Measurements from ENCODE around the gene TMED4. TPM values are rescaled to one million over a fixed set of nuclear protein-coding genes. Genes with fewer than 3 reads are reported as not detected.
"Not testable (repeated sequence)": the region's sequence is repeated elsewhere in the genome, so short reads cannot be mapped to it uniquely, and the experiment has no call there.

Gene TMED4
- total and polyA plus RNA-seq, 2 donors (not counting 1 experiment from before 2014, with no cell fraction given), result 84.1 to 102 TPM

GRCh38 chr7:44555350-44555749 lies 26.7 kb downstream of the TMED4 start:
- H3K36me3 ChIP-seq (replicated peaks in 1 of 2; ENCODE audit: control extremely low read depth in 1 of 2, control insufficient read depth in 1 of 2, extremely low read depth in 1 of 2, insufficient read depth in 2 of 2, low read length in 1 of 2), result no peaks in the 10 kb centered on the region
- H2AFZ ChIP-seq (ENCODE audit: insufficient read depth, low read depth, low read length, poor library complexity, severe bottlenecking), result no peak overlapping the region
- H3K27me3 Mint-ChIP-seq, result peaks cover 3% of the 10 kb centered on the region
- ChIA-PET CTCF (interaction anchor here (1.4 kb wide), 1 partner anchor 10 kb away, joined by 4 read pairs; no protein-coding TSS in a partner anchor), POLR2A (no interaction called here)
- TF ChIP-seq, protein P1, sequence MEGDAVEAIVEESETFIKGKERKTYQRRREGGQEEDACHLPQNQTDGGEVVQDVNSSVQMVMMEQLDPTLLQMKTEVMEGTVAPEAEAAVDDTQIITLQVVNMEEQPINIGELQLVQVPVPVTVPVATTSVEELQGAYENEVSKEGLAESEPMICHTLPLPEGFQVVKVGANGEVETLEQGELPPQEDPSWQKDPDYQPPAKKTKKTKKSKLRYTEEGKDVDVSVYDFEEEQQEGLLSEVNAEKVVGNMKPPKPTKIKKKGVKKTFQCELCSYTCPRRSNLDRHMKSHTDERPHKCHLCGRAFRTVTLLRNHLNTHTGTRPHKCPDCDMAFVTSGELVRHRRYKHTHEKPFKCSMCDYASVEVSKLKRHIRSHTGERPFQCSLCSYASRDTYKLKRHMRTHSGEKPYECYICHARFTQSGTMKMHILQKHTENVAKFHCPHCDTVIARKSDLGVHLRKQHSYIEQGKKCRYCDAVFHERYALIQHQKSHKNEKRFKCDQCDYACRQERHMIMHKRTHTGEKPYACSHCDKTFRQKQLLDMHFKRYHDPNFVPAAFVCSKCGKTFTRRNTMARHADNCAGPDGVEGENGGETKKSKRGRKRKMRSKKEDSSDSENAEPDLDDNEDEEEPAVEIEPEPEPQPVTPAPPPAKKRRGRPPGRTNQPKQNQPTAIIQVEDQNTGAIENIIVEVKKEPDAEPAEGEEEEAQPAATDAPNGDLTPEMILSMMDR (IDR thresholded peaks at IDR 0.05), result no peak
- no peak for TF ChIP-seq EZH2 (IDR thresholded peaks at IDR 0.05; ENCODE audit: borderline replicate concordance, insufficient read depth, low read depth, low read length, poor library complexity, severe bottlenecking)
- no peak overlapping the region for H3K9ac ChIP-seq (ENCODE audit: low read length)
- H3K4me3 Mint-ChIP-seq, result no peak overlapping the region
- intact Hi-C loops (cut with micrococcal nuclease), result no loop called here
- no peak overlapping the region for H3K4me3 ChIP-seq (ENCODE audit: control extremely low read depth in 1 of 5, extremely low read depth in 1 of 5, insufficient read depth in 1 of 5, low read depth in 2 of 5, low read length in 4 of 5)
- no peak for ATAC-seq (ENCODE audit: low read depth)
- no peak overlapping the region for H3K27ac ChIP-seq (ENCODE audit: low read length in 2 of 2)
- H4K20me1 ChIP-seq (ENCODE audit: control insufficient read depth, insufficient read depth, low read length, poor library complexity, severe bottlenecking), result no peaks in the 10 kb centered on the region
- H3K27ac Mint-ChIP-seq, result no peak overlapping the region
- DNase-seq, result no peak
- no peaks in the 10 kb centered on the region for H3K79me2 ChIP-seq (ENCODE audit: control insufficient read depth, insufficient read depth, low read length)
- no peaks in the 10 kb centered on the region for H3K4me1 Mint-ChIP-seq
- no peaks in the 10 kb centered on the region for H3K9me3 Mint-ChIP-seq (ENCODE audit: insufficient read depth)
- peaks cover 0 to 4% (median 0%) of the 10 kb centered on the region in 4 experiments for H3K27me3 ChIP-seq (replicated peaks in 1 of 4; ENCODE audit: control extremely low read depth in 1 of 4, control insufficient read depth in 3 of 4, insufficient read depth in 4 of 4, low read length in 3 of 4)
- no peak overlapping the region for H3K4me2 ChIP-seq (replicated peaks; ENCODE audit: low read depth, low read length, poor library complexity, severe bottlenecking)
- WGBS (ENCODE audit: insufficient coverage), result 100% methylated on average over 1 of the region's 2 CpGs
- no peaks in the 10 kb centered on the region for H3K9me3 ChIP-seq (ENCODE audit: control extremely low read depth in 1 of 3, control insufficient read depth in 2 of 3, insufficient read depth in 1 of 3, low read length in 2 of 3)
- H3K4me1 ChIP-seq (ENCODE audit: control insufficient read depth in 2 of 2, insufficient read depth in 2 of 2, low read length in 2 of 2), result peaks cover 0 to 2% of the 10 kb centered on the region in 2 donors

DNA sequence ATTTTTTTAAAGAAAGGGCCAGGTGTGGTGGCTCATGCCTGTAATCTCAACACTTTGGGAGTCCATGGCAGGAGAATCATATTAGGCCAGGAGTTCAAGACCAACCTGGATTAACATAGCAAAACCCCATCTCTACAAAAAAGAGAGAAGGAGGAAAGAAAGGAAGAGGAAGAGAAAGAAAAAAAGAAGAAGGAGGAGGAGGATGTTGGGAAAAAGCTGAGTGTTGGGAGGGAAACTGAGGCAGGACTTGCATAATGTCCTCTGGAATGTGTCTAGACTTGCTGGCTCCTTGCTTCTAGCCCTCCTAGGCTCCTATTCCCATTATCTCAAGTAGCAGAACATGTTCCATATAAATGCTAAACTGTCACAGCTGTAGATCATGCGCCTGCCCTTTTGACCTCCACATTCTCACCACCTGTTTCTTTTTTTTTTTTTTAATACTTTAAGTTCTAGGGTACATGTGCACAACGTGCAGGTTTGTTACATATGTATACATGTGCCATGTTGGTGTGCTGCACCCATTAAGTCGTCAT lies 29.5 kb downstream of the TMED4 start:
- H3K4me1 ChIP-seq (ENCODE audit: control insufficient read depth in 2 of 2, insufficient read depth in 2 of 2, low read length in 2 of 2); ATAC-seq (ENCODE audit: low read depth); H3K9me3 ChIP-seq (ENCODE audit: control extremely low read depth in 1 of 3, control insufficient read depth in 2 of 3, insufficient read depth in 1 of 3, low read length in 2 of 3); H3K4me3 Mint-ChIP-seq; H3K27me3 ChIP-seq (replicated peaks in 1 of 4; ENCODE audit: control extremely low read depth in 1 of 4, control insufficient read depth in 3 of 4, insufficient read depth in 4 of 4, low read length in 3 of 4); intact Hi-C loops (cut with micrococcal nuclease); H4K20me1 ChIP-seq (ENCODE audit: control insufficient read depth, insufficient read depth, low read length, poor library complexity, severe bottlenecking); H3K4me1 Mint-ChIP-seq; H3K27ac Mint-ChIP-seq; H2AFZ ChIP-seq (ENCODE audit: insufficient read depth, low read depth, low read length, poor library complexity, severe bottlenecking); H3K9ac ChIP-seq (ENCODE audit: low read length); POLR2A ChIA-PET; H3K4me3 ChIP-seq (ENCODE audit: control extremely low read depth in 1 of 5, extremely low read depth in 1 of 5, insufficient read depth in 1 of 5, low read depth in 2 of 5, low read length in 4 of 5); H3K4me2 ChIP-seq (replicated peaks; ENCODE audit: low read depth, low read length, poor library complexity, severe bottlenecking); H3K27ac ChIP-seq (ENCODE audit: low read length in 2 of 2); H3K36me3 ChIP-seq (replicated peaks in 1 of 2; ENCODE audit: control extremely low read depth in 1 of 2, control insufficient read depth in 1 of 2, extremely low read depth in 1 of 2, insufficient read depth in 2 of 2, low read length in 1 of 2); H3K79me2 ChIP-seq (ENCODE audit: control insufficient read depth, insufficient read depth, low read length); DNase-seq; H3K9me3 Mint-ChIP-seq (ENCODE audit: insufficient read depth): not testable (repeated sequence)
- CTCF ChIA-PET, result interaction anchor here (1.0 kb wide), 1 partner anchor 8 kb away, joined by 5 read pairs; no protein-coding TSS in a partner anchor
- WGBS (ENCODE audit: insufficient coverage), result no CpG with 5 or more reads among the region's 3 CpGs
- H3K27me3 Mint-ChIP-seq, result peaks cover 10% of the 10 kb centered on the region

All from B cell (primary cell).